PFSK-1 (cell line): ENCODE results near the gene CSPG4.

Experiments
- FOXP2 ChIP-seq: optimal IDR thresholded peaks from 2 replicates; pipeline ENCODE3; 2011; ENCODE audit warnings: borderline replicate concordance, control low read depth, inconsistent platforms; ENCODE audit not compliant: insufficient read depth; ENCODE audit errors: extremely low read length, extremely low read depth
- POLR2AphosphoS5 ChIP-seq: IDR thresholded peaks from 2 replicates; pipeline ENCODE4 v1.6.1; 2012; ENCODE audit warnings: low read depth, mild to moderate bottlenecking, control low read depth, low read length, moderate library complexity
- REST ChIP-seq, 2 experiments: IDR thresholded peaks; 2 replicates each; pipeline versions ENCODE4 v1.6.1 to v1.8.0; 2011 to 2012; ENCODE audit warnings: low read depth in 2 of 2, low read length in 2 of 2, control low read depth in 1 of 2, inconsistent platforms in 1 of 2, mild to moderate bottlenecking in 1 of 2, moderate library complexity in 1 of 2; ENCODE audit not compliant: insufficient read depth in 1 of 2
- TAF1 ChIP-seq: IDR thresholded peaks from 2 replicates; pipeline ENCODE4 v1.6.1; 2012; ENCODE audit warnings: low read length, control low read depth, borderline replicate concordance; ENCODE audit not compliant: insufficient read depth

GRCh38 chr15:75640483-75641178, 72.0 kb downstream of the CSPG4 start:
- TF ChIP-seq REST (IDR thresholded peaks at IDR 0.05; ENCODE audit: insufficient read depth in 1 of 2, low read depth in 2 of 2, low read length in 2 of 2) (no peak), POLR2AphosphoS5 (no peak), TAF1 (no peak), FOXP2 (no peak)
